GM12878 (cell line): Measurements from ENCODE around the gene HCST. TPM values are rescaled to one million over a fixed set of nuclear protein-coding genes. Genes with fewer than 3 reads are reported as not detected.
A peak's percentile ranks its signal among the peaks of the same experiment; 100 is the strongest.

Experiments used
- BACH1 ChIP-seq: fragments of 450-650 bp; IDR thresholded peaks from 2 replicates; pipeline ENCODE4 v1.6.1; 2017; ENCODE audit warnings: mild to moderate bottlenecking, borderline replicate concordance
- BRCA1 ChIP-seq: IDR thresholded peaks from 2 replicates; pipeline ENCODE4 v1.6.1; 2011; ENCODE audit warnings: low read depth, low read length, improper control_type of control experiment
- CREM ChIP-seq: IDR thresholded peaks from 2 replicates; pipeline ENCODE4 v1.6.1; 2014; ENCODE audit warnings: antibody characterized with exemption, low read depth
- E2F8 ChIP-seq: fragments of 450-650 bp; IDR thresholded peaks from 2 replicates; pipeline ENCODE4 v1.6.1; 2018; ENCODE audit warnings: mild to moderate bottlenecking, low read depth, moderate library complexity; ENCODE audit not compliant: partially characterized antibody
- EED ChIP-seq: sonication (generic); IDR thresholded peaks from 2 replicates; pipeline ENCODE4 v1.6.1; 2016; ENCODE audit warnings: antibody characterized with exemption, low read depth
- EGR1 ChIP-seq, 2 experiments: IDR thresholded peaks; 1 replicate in 1 of 2; 2 replicates in 1 of 2; pipeline ENCODE4 v1.6.1; 2011 to 2012; ENCODE audit warnings: low read depth in 2 of 2, low read length in 2 of 2, borderline replicate concordance in 1 of 2, mild to moderate bottlenecking in 1 of 2, moderate library complexity in 1 of 2
- ELK1 ChIP-seq: IDR thresholded peaks from 2 replicates; pipeline ENCODE4 v1.6.1; 2012; ENCODE audit warnings: low read depth, low read length, improper control_type of control experiment
- MEF2A ChIP-seq: IDR thresholded peaks from 2 replicates; pipeline ENCODE4 v1.6.1; 2011; ENCODE audit warnings: low read depth, mild to moderate bottlenecking, low read length, moderate library complexity; ENCODE audit not compliant: insufficient read depth
- NFXL1 ChIP-seq: fragments of 450-650 bp; IDR thresholded peaks from 2 replicates; pipeline ENCODE4 v1.6.1; 2017; ENCODE audit warnings: antibody characterized with exemption, mild to moderate bottlenecking, borderline replicate concordance
- NKRF ChIP-seq: fragments of 450-650 bp; conservative IDR thresholded peaks from 2 replicates; pipeline ENCODE4 v1.6.1; 2017; ENCODE audit warnings: mild to moderate bottlenecking, moderate library complexity
- PML ChIP-seq: IDR thresholded peaks from 2 replicates; pipeline ENCODE4 v1.6.1; 2012; ENCODE audit warnings: low read length, inconsistent platforms
- POLR2A ChIP-seq: IDR thresholded peaks from 2 replicates; pipeline ENCODE4 v1.6.1; 2011; ENCODE audit warnings: low read depth, mild to moderate bottlenecking, low read length
- POU2F2 ChIP-seq: IDR thresholded peaks from 3 replicates; pipeline ENCODE4 v1.6.1; 2011; ENCODE audit warnings: low read depth, mild to moderate bottlenecking, low read length, borderline replicate concordance
- PRDM15 ChIP-seq: fragments of 450-650 bp; formaldehyde crosslinking; IDR thresholded peaks from 2 replicates; pipeline ENCODE4 v1.4.0; 2020; ENCODE audit warnings: mild to moderate bottlenecking, moderate library complexity
- TCF7 ChIP-seq: IDR thresholded peaks from 2 replicates; pipeline ENCODE4 v1.6.1; 2014; ENCODE audit warnings: antibody characterized with exemption, borderline replicate concordance
- ZBTB11 ChIP-seq: fragments of 450-650 bp; formaldehyde crosslinking; IDR thresholded peaks from 2 replicates; pipeline ENCODE4 v1.5.0; 2022; ENCODE audit warnings: mild to moderate bottlenecking, missing genetic modification characterization
- polyA plus RNA-seq, 11 experiments: library from polyadenylated mRNA; depleted of rRNA in 4 of 11; unstranded in 6 of 11; stranded (reverse) in 5 of 11; fragments of >200 nt; fragmentation: Nextera tagmentation in 4 of 11; fragmentation: Illumina TruSeq in 1 of 11; extraction: Ambion mirVana in 4 of 11; extraction: Trizol in 1 of 11; gene quantifications; 1 replicate in 1 of 11; 2 replicates in 10 of 11; pipeline versions ENCODE4 v1.2.1 to v1.2.3, GENCODE V29; 2011 to 2016; ENCODE audit warnings: inconsistent platforms in 2 of 11, missing spikeins in 2 of 11, low read depth in 1 of 11
- total RNA-seq, 4 experiments: library from RNA; depleted of rRNA in 3 of 4; stranded (reverse); fragments of >200 nt in 3 of 4; fragmentation: Illumina TruSeq in 1 of 4; extraction: Trizol in 1 of 4; gene quantifications; 2 replicates each; pipeline versions ENCODE4 v1.2.1 to v1.2.3, GENCODE V29; 2013 to 2021

Gene HCST
- total and polyA plus RNA-seq, 10 of the 15 experiments (the other 5 are each of a cell fraction or from before 2014, with no cell fraction given) = 7.5 to 79.6 (median 33.6) TPM

- TF ChIP-seq PRDM15 (no peak), POLR2A (peak; percentile 38; the same call in 1 of the 2 replicates), TCF7 (no peak), NFXL1 (no peak), NKRF (no peak; the same call in none of the 2 replicates), BRCA1 (no peak), PML (peak; percentile 71), EGR1 (IDR thresholded peaks at IDR 0.05; ENCODE audit: borderline replicate concordance in 1 of 2, low read depth in 2 of 2, low read length in 2 of 2) (peak; percentile 84 to 98), ELK1 (no peak), E2F8 (no peak), MEF2A (0 out of 2 replicates have a peak, but pooled peaks have one; percentile 21), POU2F2 (no peak), EED (peak; percentile 57), CREM (peak; percentile 93), ZBTB11 (CRISPR knock-in tag) (no peak), BACH1 (peak; percentile 98)
Measured at GRCh38 chr19:35899547-35900214, 2.6 kb upstream of the HCST start (continued).
